Retinal pigment epithelial cell (primary cell): ENCODE results near the gene ARL16.
A peak's percentile ranks its signal among the peaks of the same experiment; 100 is the strongest.

Experiments
- DNase-seq: peaks from one replicate; pipeline ENCODE4 v3.0.0-alpha.2; 2010; ENCODE audit warnings: low read depth
- H3K4me3 ChIP-seq: 2 replicates; pipeline ENCODE4 v1.5.1; 2011; ENCODE audit warnings: mild to moderate bottlenecking, low read length, control low read depth, moderate library complexity
- TF ChIP-seq, protein P1 (sequence below): conservative IDR thresholded peaks from 2 replicates; pipeline ENCODE4 v1.5.1; 2011; ENCODE audit warnings: low read depth, low read length, control low read depth, inconsistent platforms

Gene ARL16

GRCh38 chr17:81673561-81674258, 9.9 kb downstream of the ARL16 start:
- TF ChIP-seq, protein P1, sequence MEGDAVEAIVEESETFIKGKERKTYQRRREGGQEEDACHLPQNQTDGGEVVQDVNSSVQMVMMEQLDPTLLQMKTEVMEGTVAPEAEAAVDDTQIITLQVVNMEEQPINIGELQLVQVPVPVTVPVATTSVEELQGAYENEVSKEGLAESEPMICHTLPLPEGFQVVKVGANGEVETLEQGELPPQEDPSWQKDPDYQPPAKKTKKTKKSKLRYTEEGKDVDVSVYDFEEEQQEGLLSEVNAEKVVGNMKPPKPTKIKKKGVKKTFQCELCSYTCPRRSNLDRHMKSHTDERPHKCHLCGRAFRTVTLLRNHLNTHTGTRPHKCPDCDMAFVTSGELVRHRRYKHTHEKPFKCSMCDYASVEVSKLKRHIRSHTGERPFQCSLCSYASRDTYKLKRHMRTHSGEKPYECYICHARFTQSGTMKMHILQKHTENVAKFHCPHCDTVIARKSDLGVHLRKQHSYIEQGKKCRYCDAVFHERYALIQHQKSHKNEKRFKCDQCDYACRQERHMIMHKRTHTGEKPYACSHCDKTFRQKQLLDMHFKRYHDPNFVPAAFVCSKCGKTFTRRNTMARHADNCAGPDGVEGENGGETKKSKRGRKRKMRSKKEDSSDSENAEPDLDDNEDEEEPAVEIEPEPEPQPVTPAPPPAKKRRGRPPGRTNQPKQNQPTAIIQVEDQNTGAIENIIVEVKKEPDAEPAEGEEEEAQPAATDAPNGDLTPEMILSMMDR: no peak
- no peak overlapping the region for H3K4me3 ChIP-seq
- DNase-seq: no peak

DNA sequence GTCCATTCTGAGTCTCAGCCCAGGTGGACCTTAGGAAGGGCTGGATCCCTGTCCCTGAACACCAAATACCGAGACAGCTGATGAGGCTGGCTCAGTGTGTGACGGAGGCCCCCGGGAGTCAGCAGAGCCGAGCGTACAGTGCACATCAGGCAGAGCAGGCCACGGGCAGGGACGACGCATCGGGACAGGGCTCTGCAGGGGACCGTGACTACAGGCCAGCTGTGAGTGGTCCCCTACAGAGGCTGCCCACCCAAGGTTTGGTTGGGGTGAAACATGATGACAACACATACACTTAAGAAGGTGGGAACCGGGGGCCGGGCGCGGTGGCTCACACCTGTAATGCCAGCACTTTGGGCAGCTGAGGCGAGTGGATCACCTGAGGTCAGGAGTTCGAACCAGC, 10.6 kb downstream of the ARL16 start:
- no peak overlapping the region for H3K4me3 ChIP-seq
- DNase-seq: no peak
- TF ChIP-seq, protein P1: no peak

- no peak for DNase-seq
- no peak overlapping the region for H3K4me3 ChIP-seq
- TF ChIP-seq, protein P1: no peak
Observed at GRCh38 chr17:81672504-81672903, 11.1 kb downstream of the ARL16 start.

DNA sequence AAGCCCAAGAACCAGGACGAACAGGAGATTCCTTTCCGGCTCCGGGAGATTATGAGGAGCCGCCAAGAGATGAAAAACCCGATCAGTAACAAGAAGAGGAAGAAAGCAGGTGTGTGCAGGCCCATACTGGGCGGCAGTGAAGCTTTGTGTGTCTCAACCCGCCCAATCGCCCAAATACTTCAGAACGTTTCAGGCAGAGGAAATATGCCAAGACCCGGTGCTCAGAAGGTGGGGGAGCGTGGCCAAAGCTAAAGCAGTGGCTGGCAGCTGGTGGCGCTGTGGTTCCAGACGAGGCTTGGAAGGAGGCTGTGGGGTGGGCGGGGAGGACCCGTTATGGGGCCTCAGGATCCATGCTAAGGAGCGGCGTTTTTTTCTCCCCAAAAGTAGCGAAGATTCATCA, 15.8 kb downstream of the ARL16 start:
- DNase-seq: no peak
- TF ChIP-seq, protein P1: no peak
- peak overlapping the region; percentile 10 for H3K4me3 ChIP-seq

GRCh38 chr17:81666342-81667191, 17.0 kb downstream of the ARL16 start, which contains the start of the genes CCDC137 and OXLD1:
TSS of gene CCDC137 (plus strand) at chr17:81666737. CDS start at chr17:81666767, 30 bp downstream.
TSS of gene OXLD1 (minus strand) at chr17:81666605. CDS start at chr17:81666577, 28 bp downstream.
- peak; percentile 86 for DNase-seq
- peak within 1 kb of the TSS; percentile 86 for H3K4me3 ChIP-seq
- TF ChIP-seq, protein P1: no peak

- peak overlapping the region; percentile 86 for H3K4me3 ChIP-seq
- no peak for DNase-seq
- TF ChIP-seq, protein P1: no peak
Observed at GRCh38 chr17:81666092-81666341, 17.6 kb downstream of the ARL16 start.
